HepG2 (cell line): ENCODE measurements around the gene FAM83D. TPM values are rescaled to one million over a fixed set of nuclear protein-coding genes. Genes with fewer than 3 reads are reported as not detected.

Experiments used
- FOXA3 ChIP-seq: IDR thresholded peaks from 2 replicates; pipeline ENCODE4 v1.6.1; 2016; ENCODE audit warnings: missing genetic modification reagents, missing compliant biosample characterization
- NCOA5 ChIP-seq: sonication (generic); formaldehyde crosslinking; IDR thresholded peaks from 2 replicates; pipeline ENCODE4 v1.4.0; 2020; ENCODE audit warnings: missing genetic modification reagents
- PHF8 ChIP-seq: sonication (generic); formaldehyde crosslinking; IDR thresholded peaks from 2 replicates; pipeline ENCODE4 v1.5.0; 2020; ENCODE audit warnings: missing genetic modification reagents
- RAD21 ChIP-seq: fragments of 450-650 bp; formaldehyde crosslinking; IDR thresholded peaks from 2 replicates; pipeline ENCODE4 v1.5.0; 2020; ENCODE audit warnings: mild to moderate bottlenecking
- SMC3 ChIP-seq: IDR thresholded peaks from 2 replicates; pipeline ENCODE4 v1.6.1; 2011; ENCODE audit warnings: low read length, improper control_type of control experiment
- SNAI1 ChIP-seq: sonication (generic); formaldehyde crosslinking; IDR thresholded peaks from 2 replicates; pipeline ENCODE4 v1.5.0; 2020; ENCODE audit warnings: mild to moderate bottlenecking, missing genetic modification reagents, borderline replicate concordance
- SNRNP70 ChIP-seq: fragments of 200-400 bp; formaldehyde crosslinking; IDR thresholded peaks from 2 replicates; pipeline ENCODE4 v1.6.1; 2017; ENCODE audit warnings: mild to moderate bottlenecking, low read depth, low read length, moderate library complexity
- SRSF1 ChIP-seq: fragments of 200-400 bp; formaldehyde crosslinking; optimal IDR thresholded peaks from 2 replicates; pipeline ENCODE3; 2017; ENCODE audit warnings: mild to moderate bottlenecking, low read depth, low read length, moderate library complexity
- ZBED4 ChIP-seq: sonication (generic); formaldehyde crosslinking; IDR thresholded peaks from 2 replicates; pipeline ENCODE4 v1.4.0; 2020; ENCODE audit warnings: missing genetic modification reagents, borderline replicate concordance
- ZBTB20 ChIP-seq: sonication (generic); formaldehyde crosslinking; IDR thresholded peaks from 2 replicates; pipeline ENCODE4 v1.8.1; 2023; ENCODE audit warnings: missing genetic modification reagents, low read depth, mild to moderate bottlenecking, borderline replicate concordance
- ZBTB33 ChIP-seq: sonication (generic); formaldehyde crosslinking; IDR thresholded peaks from 2 replicates; pipeline ENCODE4 v1.4.0; 2020; ENCODE audit warnings: missing genetic modification reagents
- ZFY ChIP-seq: sonication (generic); formaldehyde crosslinking; IDR thresholded peaks from 2 replicates; pipeline ENCODE4 v1.4.0; 2020; ENCODE audit warnings: missing genetic modification reagents
- ZMYM3 ChIP-seq: sonication (generic); formaldehyde crosslinking; IDR thresholded peaks from 2 replicates; pipeline ENCODE4 v1.5.1; 2020; ENCODE audit warnings: mild to moderate bottlenecking, missing genetic modification reagents
- ZNF468 ChIP-seq: sonication (generic); formaldehyde crosslinking; IDR thresholded peaks from 2 replicates; pipeline ENCODE4 v1.8.0; 2022; ENCODE audit warnings: mild to moderate bottlenecking, moderate library complexity, missing genetic modification reagents
- ZNF691 ChIP-seq: sonication (generic); formaldehyde crosslinking; IDR thresholded peaks from 2 replicates; pipeline ENCODE4 v1.4.0; 2020; ENCODE audit warnings: missing genetic modification reagents, low read depth, mild to moderate bottlenecking, borderline replicate concordance
- ZNF709 ChIP-seq: sonication (generic); formaldehyde crosslinking; IDR thresholded peaks from 2 replicates; pipeline ENCODE4 v1.5.0; 2020; ENCODE audit warnings: mild to moderate bottlenecking, missing genetic modification reagents
- ZNF710 ChIP-seq: sonication (generic); formaldehyde crosslinking; IDR thresholded peaks from 2 replicates; pipeline ENCODE4 v1.5.0; 2020; ENCODE audit warnings: mild to moderate bottlenecking, missing genetic modification reagents, borderline replicate concordance
- ZNF75D ChIP-seq: sonication (generic); formaldehyde crosslinking; IDR thresholded peaks from 2 replicates; pipeline ENCODE4 v1.8.1; 2023; ENCODE audit warnings: missing genetic modification reagents, mild to moderate bottlenecking, borderline replicate concordance
- ZNF788 ChIP-seq: sonication (generic); formaldehyde crosslinking; IDR thresholded peaks from 2 replicates; pipeline ENCODE4 v1.5.0; 2020; ENCODE audit warnings: mild to moderate bottlenecking, missing genetic modification reagents, borderline replicate concordance
- ZSCAN22 ChIP-seq: sonication (generic); formaldehyde crosslinking; IDR thresholded peaks from 2 replicates; pipeline ENCODE4 v1.4.0; 2020; ENCODE audit warnings: mild to moderate bottlenecking, missing genetic modification reagents
- polyA plus RNA-seq, 8 experiments: library from polyadenylated mRNA; depleted of rRNA in 3 of 8; stranded (reverse) in 7 of 8; unstranded in 1 of 8; fragments of >200 nt; fragmentation: Illumina TruSeq in 4 of 8; extraction: Trizol in 4 of 8; gene quantifications; 2 replicates each; pipeline versions ENCODE4 v1.2.1 to v1.2.3, GENCODE V29; 2011 to 2016; ENCODE audit warnings: low read depth in 4 of 8, missing spikeins in 1 of 8, mixed read lengths in 1 of 8; ENCODE audit not compliant: insufficient read depth in 1 of 8
- total RNA-seq, 5 experiments: library from RNA; depleted of rRNA; stranded (reverse); fragments of >200 nt; fragmentation: Illumina TruSeq; extraction: Trizol; gene quantifications; 2 replicates each; pipeline ENCODE4 v1.2.3, GENCODE V29; 2016; ENCODE audit warnings: low read depth in 1 of 5

Gene FAM83D
- total and polyA plus RNA-seq, 2 of the 13 experiments (the other 11 are each of a cell fraction or from before 2014, with no cell fraction given) = 51.4 to 64.0 TPM

GRCh38 chr20:38962044-38962927 is 36.1 kb downstream of the FAM83D start, which contains the start of gene DHX35 (continued):
- peak; percentile 28; the same call in 1 of the 2 replicates for TF ChIP-seq ZBTB33 (CRISPR knock-in tag)
- peak; percentile 91 for TF ChIP-seq ZMYM3 (CRISPR knock-in tag)
- peak; percentile 73; the same call in 1 of the 2 replicates for TF ChIP-seq ZNF710 (CRISPR knock-in tag)
- TF ChIP-seq SMC3 = peak; percentile 9; the same call in 1 of the 2 replicates
- TF ChIP-seq NCOA5 (CRISPR knock-in tag) = no peak
- peak; percentile 99 for TF ChIP-seq ZFY (CRISPR knock-in tag)
- TF ChIP-seq ZBTB20 (CRISPR knock-in tag) = peak; percentile 32; the same call in 1 of the 2 replicates
- peak; percentile 83 for TF ChIP-seq ZBED4 (CRISPR knock-in tag)
- TF ChIP-seq ZNF691 = peak; percentile 91; the same call in 1 of the 2 replicates
- peak; percentile 96; the same call in 1 of the 2 replicates for TF ChIP-seq ZNF788 (CRISPR knock-in tag)
- peak; percentile 85 for TF ChIP-seq SRSF1
- TF ChIP-seq RAD21 (CRISPR knock-in tag) = peak; percentile 74
- no peak for TF ChIP-seq ZNF468 (CRISPR knock-in tag)
- TF ChIP-seq FOXA3 = peak; percentile 52
- no peak for TF ChIP-seq ZSCAN22
- TF ChIP-seq SNAI1 = peak; percentile 88
- no peak for TF ChIP-seq SNRNP70
- TF ChIP-seq PHF8 (CRISPR knock-in tag) = peak; percentile 99
- TF ChIP-seq ZNF75D (CRISPR knock-in tag) = no peak
- peak; percentile 83; the same call in 1 of the 2 replicates for TF ChIP-seq ZNF709 (CRISPR knock-in tag)
